Kidney (tissue), 14 donors: Measurements from ENCODE around the gene CDCA7L. TPM values are rescaled to one million over a fixed set of nuclear protein-coding genes. Genes with fewer than 3 reads are reported as not detected.

ENCODE experiments used
- DNase-seq, 5 donors: peaks; one replicate each; pipeline ENCODE4 v3.0.0-alpha.2; 2013 to 2020
- FAIRE-seq: peaks from 2 replicates; lab custom pipeline; 2012; peaks lifted over from hg19 to GRCh38; lab: Jason Lieb, UNC
- H3K27ac ChIP-seq, 2 donors: one replicate each; pipeline ENCODE4 v1.7.0; 2013; ENCODE audit warnings: low read depth in 2 of 2, low read length in 2 of 2, inconsistent platforms in 1 of 2
- H3K27me3 ChIP-seq: one replicate; pipeline ENCODE4 v1.7.1; 2013; ENCODE audit warnings: low read length, inconsistent platforms; ENCODE audit not compliant: control insufficient read depth, insufficient read depth
- H3K36me3 ChIP-seq, 3 donors: one replicate each; pipeline versions ENCODE4 v1.7.0 to v1.7.1; 2013; ENCODE audit warnings: low read length in 3 of 3, control low read depth in 1 of 3, inconsistent platforms in 1 of 3; ENCODE audit not compliant: insufficient read depth in 3 of 3, control insufficient read depth in 2 of 3
- H3K4me1 ChIP-seq, 3 donors: one replicate each; pipeline versions ENCODE4 v1.7.0 to v1.7.1; 2013; ENCODE audit warnings: low read length in 3 of 3, inconsistent platforms in 1 of 3, low read depth in 1 of 3; ENCODE audit not compliant: control insufficient read depth in 2 of 3, insufficient read depth in 2 of 3
- H3K4me3 ChIP-seq, 3 donors: one replicate each; pipeline versions ENCODE4 v1.7.0 to v1.8.1; 2013; ENCODE audit warnings: low read length in 3 of 3, control low read depth in 1 of 3, inconsistent platforms in 1 of 3
- H3K9ac ChIP-seq, 3 donors: one replicate each; pipeline versions ENCODE4 v1.7.0 to v1.7.1; 2013; ENCODE audit warnings: low read length in 3 of 3, control low read depth in 1 of 3, inconsistent platforms in 1 of 3
- H3K9me3 ChIP-seq, 3 donors: one replicate each; pipeline versions ENCODE4 v1.7.0 to v1.7.1; 2013; ENCODE audit warnings: low read length in 3 of 3, control low read depth in 1 of 3, inconsistent platforms in 1 of 3; ENCODE audit not compliant: control insufficient read depth in 2 of 3, insufficient read depth in 1 of 3
- CTCF ChIP-seq: IDR thresholded peaks from 3 replicates; pipeline ENCODE4 v1.5.1; 2012; ENCODE audit warnings: mild to moderate bottlenecking, moderate library complexity, borderline replicate concordance; ENCODE audit not compliant: insufficient read depth; ENCODE audit errors: extremely low read depth
- intact Hi-C: fragments of 100-400 bp; cut with DNase I; formaldehyde crosslinking; loops from one replicate; pipeline ENCODE4 v1.11.1; 2022
- polyA plus RNA-seq: library from polyadenylated mRNA; stranded (reverse); fragments of 350-450 nt; fragmentation: Illumina TruSeq; extraction: RNeasy Lipid Tissue Mini Kit (QIAGEN cat#74804); gene quantifications from one replicate; pipeline ENCODE4 v1.2.3, GENCODE V29; 2014; ENCODE audit warnings: low read depth, low replicate concordance; ENCODE audit not compliant: insufficient read depth
- total RNA-seq: library from RNA; stranded (reverse); fragmentation: NEBNext Ultra II Directional; extraction: Animal tissue kit (Norgen Biotek cat#: 25700); gene quantifications from one replicate; pipeline ENCODE4 v1.2.1, GENCODE V29; 2021
- donor health status: control.
- donor health status: control.
- donor health status: control.
- donor health status: control.
- donor health status: control.
- donor health status: DM: yes; HTN: yes; CAD: no.
- donor health status: Normal renal cell carcinoma (clear cell type).

Gene CDCA7L
- total and polyA plus RNA-seq, 2 donors from 2014 or later = 2.3 to 10.1 TPM

DNA sequence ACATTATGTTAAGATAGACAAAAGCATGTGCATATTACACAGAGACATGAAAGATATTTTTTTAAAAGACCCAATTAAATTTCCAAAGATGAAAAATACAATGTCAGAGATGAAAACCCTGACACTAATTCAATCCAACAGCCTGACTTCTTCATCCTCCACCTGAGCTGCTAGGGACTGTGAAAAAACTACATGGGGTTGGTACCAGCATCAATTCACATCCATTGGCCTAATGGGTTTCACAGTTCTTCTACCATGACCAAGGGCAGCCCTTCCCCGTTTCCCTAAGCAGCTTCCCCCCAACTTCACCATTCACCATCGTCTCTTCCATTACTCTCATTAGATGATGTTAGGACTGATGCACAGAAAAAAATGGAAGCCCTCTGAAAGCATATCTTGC lies 37.4 kb upstream of the CDCA7L start:
- intact Hi-C loops = no loop called here
- TF ChIP-seq CTCF = no peak
- Histone ChIP-seq H3K4me1 (no peaks in the 10 kb centered on the region), H3K27me3 (no peaks in the 10 kb centered on the region), H3K36me3 (no peaks in the 10 kb centered on the region), H3K9ac (no peak overlapping the region), H3K27ac (no peak overlapping the region), H3K9me3 (no peaks in the 10 kb centered on the region), H3K4me3 (no peak overlapping the region)
- no peak for DNase-seq
- FAIRE-seq = no peak

GRCh38 chr7:21981524-21981923 lies 35.8 kb upstream of the CDCA7L start:
- Histone ChIP-seq H3K4me3 (no peak overlapping the region), H3K27me3 (no peaks in the 10 kb centered on the region), H3K4me1 (no peaks in the 10 kb centered on the region), H3K9ac (no peak overlapping the region), H3K27ac (no peak overlapping the region), H3K36me3 (no peaks in the 10 kb centered on the region), H3K9me3 (no peaks in the 10 kb centered on the region)
- intact Hi-C loops = no loop called here
- TF ChIP-seq CTCF = no peak
- no peak for DNase-seq
- FAIRE-seq = no peak

DNA sequence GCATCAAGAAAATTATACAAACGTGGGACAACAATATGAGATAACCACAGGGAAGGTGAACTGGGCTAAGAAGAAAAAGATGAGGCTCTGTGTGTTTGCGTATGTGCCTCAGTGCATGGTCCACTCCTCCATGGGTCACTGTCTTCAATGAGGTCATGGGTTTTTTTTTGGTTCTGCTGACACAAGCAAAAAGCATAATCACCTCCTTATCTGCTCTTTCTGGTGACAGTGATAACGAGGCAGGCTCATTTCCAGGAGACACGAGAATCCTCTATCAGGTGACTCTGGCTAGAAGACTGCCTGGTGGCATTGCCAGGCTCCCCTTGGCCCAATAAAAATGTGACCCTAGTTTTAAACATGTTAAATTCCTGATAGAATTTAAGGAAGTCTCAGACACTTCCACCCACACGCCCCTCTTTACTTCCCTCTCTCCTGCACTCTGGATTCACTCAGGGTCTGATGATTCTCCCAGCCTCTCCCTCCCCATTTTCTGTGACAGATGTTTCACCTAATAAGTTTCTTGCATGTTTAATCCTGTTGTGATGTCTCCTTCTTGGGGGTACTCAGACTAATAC lies 35.3 kb upstream of the CDCA7L start:
- H3K36me3 ChIP-seq = no peaks in the 10 kb centered on the region
- no peak for TF ChIP-seq CTCF
- H3K27me3 ChIP-seq = no peaks in the 10 kb centered on the region
- H3K4me1 ChIP-seq = no peaks in the 10 kb centered on the region
- FAIRE-seq (no peak), DNase-seq (no peak)
- intact Hi-C loops = no loop called here
- no peaks in the 10 kb centered on the region for H3K9me3 ChIP-seq
- no peak overlapping the region for H3K27ac ChIP-seq
- H3K4me3 ChIP-seq = no peak overlapping the region
- no peak overlapping the region for H3K9ac ChIP-seq

GRCh38 chr7:21972397-21972784 lies 26.7 kb upstream of the CDCA7L start:
- FAIRE-seq = no peak
- no peak overlapping the region for H3K4me3 ChIP-seq

More at GRCh38 chr7:21972397-21972784, 26.7 kb upstream of the CDCA7L start:
- Histone ChIP-seq H3K27me3 (no peaks in the 10 kb centered on the region), H3K9me3 (no peaks in the 10 kb centered on the region), H3K27ac (no peak overlapping the region), H3K36me3 (no peaks in the 10 kb centered on the region), H3K9ac (no peak overlapping the region), H3K4me1 (no peaks in the 10 kb centered on the region)
- TF ChIP-seq CTCF = no peak
- DNase-seq = no peak
- intact Hi-C loops = no loop called here
